LHCN-M2 (cell line): ENCODE measurements around the gene TTYH2. TPM values are rescaled to one million over a fixed set of nuclear protein-coding genes. Genes with fewer than 3 reads are reported as not detected.
"Not testable (repeated sequence)": the region's sequence is repeated elsewhere in the genome, so short reads cannot be mapped to it uniquely, and the experiment has no call there.

Experiments used
- DNase-seq: peaks from one replicate; pipeline ENCODE4 v3.0.0-alpha.2; 2012; ENCODE audit warnings: low read depth
- polyA plus RNA-seq: library from polyadenylated mRNA; unstranded; fragments of >200 nt; gene quantifications from one replicate; pipeline ENCODE4 v1.2.1, GENCODE V29; 2012; ENCODE audit warnings: missing spikeins
- total RNA-seq: library from RNA; depleted of rRNA; stranded (reverse); fragments of >200 nt; gene quantifications from 2 replicates; pipeline ENCODE4 v1.2.3, GENCODE V29; 2014; rRNA removed

TTYH2 gene, protein sequence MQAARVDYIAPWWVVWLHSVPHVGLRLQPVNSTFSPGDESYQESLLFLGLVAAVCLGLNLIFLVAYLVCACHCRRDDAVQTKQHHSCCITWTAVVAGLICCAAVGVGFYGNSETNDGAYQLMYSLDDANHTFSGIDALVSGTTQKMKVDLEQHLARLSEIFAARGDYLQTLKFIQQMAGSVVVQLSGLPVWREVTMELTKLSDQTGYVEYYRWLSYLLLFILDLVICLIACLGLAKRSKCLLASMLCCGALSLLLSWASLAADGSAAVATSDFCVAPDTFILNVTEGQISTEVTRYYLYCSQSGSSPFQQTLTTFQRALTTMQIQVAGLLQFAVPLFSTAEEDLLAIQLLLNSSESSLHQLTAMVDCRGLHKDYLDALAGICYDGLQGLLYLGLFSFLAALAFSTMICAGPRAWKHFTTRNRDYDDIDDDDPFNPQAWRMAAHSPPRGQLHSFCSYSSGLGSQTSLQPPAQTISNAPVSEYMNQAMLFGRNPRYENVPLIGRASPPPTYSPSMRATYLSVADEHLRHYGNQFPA
- total RNA-seq, result 1.1 and 1.9 TPM in 2 replicates
- 0.33 TPM for polyA plus RNA-seq

DNA sequence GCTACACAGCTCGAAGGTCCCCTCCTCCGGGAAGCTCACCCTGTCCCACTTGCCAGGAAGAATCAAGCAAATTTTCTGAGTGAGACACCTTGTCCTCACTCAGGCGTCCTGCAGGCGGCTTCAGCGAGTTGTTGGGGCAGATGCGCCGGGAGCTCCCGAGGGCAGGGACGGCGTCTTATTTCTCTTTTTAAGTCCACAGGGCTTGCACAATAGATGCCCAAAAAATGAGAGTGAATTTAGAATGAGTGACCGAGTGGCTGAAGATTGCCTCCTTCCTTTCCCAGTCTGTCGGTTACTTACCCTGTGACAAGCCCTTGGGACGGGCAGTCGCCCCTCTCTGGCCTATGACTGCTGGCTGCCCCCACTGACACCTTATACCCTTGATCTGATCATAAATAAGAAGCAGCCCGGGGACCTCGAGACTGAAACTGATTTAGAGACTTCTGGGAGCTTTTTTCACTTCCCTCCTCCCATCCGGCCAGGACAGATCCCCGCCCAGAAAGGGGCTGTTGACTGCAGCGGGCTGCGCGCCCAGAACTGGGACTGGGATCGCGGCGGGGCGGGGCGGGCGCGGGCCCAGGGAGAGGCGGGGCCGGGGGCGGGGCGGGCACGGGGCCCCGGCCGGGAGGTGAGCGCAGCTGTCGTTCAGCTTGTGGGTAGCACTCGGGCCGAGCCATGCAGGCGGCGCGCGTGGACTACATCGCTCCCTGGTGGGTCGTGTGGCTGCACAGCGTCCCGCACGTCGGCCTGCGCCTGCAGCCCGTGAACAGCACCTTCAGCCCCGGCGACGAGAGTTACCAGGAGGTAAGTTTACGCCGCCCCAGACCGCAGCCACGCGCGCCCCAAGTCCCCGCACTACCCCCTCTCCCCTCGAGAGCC, at the start of gene TTYH2:
TSS of gene TTYH2 (plus strand) at position 659 of the 879 bp plus-strand sequence. CDS start at position 676, 17 bp downstream.
- peak; percentile 86 for DNase-seq

DNA sequence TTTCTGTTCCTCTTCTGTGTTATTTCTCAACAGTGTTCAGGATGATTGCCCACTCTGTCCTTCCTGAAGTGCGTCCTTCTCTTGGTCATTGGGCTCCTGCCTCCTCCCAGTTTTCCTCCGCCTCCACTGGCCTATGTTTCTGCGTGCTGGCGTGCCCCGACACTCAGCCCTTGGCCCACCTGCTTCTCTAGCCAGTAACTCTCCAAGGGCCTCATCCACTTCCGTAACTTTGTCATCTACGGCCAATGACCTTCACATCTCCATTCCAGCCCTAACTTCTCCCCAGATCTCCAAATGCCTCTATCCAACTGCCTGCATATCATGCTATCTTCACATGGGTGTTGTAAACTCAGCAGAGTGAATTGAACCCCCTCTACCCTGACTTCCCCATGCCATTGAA, 49.5 kb upstream of the TTYH2 start:
- DNase-seq, result no peak

DNA sequence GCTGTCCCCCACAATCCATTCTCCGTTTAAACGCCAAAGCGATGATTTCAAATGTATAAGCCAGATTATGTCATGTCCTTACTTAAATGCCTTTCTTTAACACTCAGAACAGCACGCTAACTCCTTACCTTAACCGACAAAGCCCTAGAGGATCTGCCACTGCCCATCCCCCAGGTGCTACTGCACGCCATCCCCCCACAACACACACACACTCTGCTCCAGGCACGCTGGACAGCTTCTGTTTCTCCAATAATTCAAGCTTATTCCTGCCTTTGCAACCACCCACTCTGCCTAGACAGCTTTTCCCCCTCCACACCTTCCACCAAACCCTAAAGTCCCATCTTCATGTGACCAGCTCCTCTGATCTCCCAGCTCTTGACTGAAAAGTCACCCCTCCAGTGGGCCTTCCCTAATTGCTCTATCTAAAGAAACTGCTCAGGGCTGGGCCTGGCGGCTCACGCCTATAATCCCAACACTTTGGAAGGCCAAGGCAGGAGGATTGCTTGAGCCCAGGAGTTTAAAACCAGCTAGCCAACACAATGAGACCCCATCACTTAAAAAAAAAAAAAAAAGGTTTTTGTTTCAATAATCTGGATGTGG, 48.8 kb upstream of the TTYH2 start:
- no peak for DNase-seq

DNA sequence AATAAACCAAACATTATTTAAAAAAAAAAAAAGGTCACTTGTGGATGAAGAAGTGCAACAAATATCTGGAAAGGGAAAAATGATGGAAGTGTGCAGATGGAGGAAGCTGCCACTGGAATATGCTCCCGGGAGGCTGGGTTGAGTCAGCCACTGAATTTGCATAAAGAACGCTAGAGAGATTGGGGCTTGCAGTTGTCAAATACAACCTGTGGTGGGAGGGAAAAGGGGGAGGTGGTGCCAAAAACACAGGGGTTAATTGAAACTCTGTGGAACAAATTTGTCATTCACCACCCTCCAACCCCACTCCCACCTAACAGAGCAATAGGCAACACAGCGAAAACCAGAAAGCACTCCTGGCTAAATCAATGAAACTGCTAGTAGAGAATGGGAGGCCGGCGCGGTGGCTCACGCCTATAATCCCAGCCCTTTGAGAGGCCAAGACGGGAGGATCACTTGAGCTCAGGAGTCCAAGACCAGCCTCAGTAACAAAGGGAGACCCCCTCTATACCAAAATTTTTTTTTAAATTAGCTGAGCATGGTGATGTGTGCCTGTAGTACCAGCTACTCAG, 47.5 kb upstream of the TTYH2 start:
- no peak for DNase-seq

DNA sequence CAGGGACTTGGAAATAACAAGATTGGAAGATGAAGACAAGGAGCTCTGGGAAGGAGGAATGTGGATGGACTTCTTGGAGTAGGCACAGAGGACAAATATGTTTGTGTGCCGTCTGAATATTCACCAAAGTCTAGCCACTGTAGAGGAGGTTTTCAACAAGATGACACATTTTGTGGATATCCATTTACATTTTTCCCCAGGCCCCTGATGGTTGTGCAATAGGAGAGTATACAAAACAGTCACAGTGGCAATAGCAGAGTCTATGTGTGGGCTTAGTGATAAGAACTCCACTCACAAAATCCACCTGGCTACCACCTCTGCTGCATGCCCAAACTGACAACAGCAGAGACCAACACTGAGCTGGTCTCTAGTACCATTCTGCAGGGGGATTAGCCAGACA, 42.4 kb upstream of the TTYH2 start:
- DNase-seq, result no peak

DNA sequence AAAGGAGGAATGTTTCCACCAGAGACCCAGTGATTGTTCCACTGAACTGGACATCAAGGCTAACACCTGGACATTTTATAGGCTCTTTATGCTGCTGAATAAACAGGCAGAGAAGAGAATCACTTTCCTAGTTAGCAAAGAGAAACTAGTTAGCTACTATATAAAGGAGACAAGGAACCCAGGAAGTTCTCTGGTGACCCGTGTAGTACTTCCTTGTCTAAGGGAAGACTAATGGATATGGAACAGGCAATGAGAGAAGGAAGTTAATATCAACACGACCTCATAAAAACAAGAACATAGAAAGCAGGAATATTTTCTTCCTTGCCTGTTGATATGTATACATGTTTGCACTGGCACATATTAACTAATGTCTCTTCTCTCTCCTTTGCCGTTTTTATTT, 40.7 kb upstream of the TTYH2 start:
- no peak for DNase-seq

DNA sequence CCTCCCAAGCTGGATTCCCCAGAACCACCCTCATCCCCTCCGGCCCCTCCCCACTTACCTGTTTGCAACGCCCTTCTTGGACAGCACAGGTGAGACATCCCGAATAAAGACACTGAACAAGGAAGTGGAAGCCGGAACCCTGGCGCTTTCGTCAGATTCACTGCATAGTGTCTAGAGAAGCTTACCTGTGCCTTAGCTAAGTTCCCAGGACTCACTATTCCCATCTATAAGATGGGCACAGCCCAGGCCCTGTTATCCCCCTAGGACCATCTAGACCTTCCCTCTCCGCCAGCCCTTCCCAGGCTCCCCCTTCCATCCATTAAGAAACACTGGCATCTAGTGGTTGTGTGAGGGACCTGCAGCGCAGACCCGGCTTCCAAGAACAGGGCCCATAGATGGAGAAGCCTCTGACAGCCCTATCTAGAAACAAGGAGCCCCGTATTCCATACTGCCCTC, 36.8 kb upstream of the TTYH2 start:
- peak; percentile 55 for DNase-seq

DNA sequence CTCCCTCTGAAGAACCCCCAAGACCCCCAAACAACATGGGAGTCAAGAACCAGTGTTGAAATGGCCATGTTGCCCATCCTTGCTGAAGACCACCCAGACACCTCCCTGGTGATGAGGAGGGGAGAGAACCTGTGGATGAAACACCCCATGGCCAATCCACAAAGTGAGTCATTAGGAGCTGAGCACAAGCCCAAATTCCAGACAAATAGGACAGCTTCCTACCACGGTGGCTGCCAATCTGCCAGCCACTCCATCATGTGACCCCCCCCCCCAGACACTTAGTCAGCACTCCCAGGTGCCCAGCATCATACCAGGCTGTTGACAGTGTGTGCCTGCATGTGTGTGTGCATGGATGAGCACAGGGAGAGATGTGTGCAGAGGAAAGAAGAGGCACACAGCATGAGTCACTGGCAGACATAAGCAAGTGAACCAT, 36.3 kb upstream of the TTYH2 start:
- DNase-seq, result peak; percentile 47

DNA sequence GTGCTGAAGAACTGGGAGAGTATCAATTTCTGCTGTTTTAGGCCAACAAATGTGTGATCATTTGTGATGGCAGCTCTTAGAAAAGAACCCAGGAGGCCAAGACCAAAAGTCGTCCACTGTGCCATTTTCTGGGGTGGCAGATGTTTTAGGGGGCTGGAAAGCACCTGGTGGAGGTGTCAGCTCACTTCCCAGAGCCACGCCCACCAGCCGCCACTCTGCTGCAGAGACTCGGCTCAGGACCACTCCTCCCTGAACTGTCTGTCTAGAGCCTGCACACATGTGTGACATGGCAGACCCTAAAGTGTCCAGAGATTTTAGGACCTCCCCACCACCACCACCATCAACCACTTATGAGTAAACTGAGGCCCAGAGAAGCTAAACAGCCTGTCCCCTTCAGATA, 33.8 kb upstream of the TTYH2 start:
- no peak for DNase-seq

DNA sequence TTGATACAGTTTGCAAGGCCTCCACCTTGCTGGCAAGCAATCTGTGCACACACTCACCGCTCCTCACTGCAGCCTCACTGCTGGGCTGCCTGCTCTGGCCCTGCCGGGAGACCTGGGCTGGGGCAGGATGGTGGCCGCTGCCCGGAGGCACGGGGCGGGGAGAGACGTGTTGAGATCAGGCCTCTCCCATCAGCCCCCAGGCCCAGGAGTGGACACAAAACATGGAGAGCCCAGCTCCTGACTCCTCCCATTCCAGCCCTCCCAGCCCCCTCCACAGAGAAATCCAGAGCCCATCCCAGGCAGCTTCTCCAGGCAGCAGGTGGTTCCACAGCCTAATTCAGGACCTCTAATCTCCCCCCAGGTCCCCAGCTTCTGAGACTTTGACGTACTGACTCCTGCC, 33.0 kb upstream of the TTYH2 start:
- no peak for DNase-seq

DNA sequence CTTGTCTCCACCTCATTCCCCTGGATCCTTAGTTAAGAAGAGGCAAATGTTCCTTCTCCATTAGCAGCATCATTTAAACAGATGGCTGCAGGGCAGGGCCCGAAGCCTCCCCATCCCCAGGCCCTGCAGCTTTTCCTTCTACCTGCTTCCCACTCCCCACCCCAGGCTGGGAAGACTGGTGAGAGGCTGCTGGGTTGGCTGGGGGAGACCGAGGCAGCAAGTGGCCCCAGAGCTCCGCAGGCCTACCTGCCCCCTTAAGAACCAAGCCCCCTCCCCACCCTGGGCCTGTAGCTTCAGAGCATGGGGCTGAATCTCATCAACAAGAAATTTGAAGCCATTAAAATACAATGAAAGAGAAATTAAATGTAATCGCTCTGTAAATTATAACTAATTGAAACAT, 32.0 kb upstream of the TTYH2 start:
- no peak for DNase-seq

DNA sequence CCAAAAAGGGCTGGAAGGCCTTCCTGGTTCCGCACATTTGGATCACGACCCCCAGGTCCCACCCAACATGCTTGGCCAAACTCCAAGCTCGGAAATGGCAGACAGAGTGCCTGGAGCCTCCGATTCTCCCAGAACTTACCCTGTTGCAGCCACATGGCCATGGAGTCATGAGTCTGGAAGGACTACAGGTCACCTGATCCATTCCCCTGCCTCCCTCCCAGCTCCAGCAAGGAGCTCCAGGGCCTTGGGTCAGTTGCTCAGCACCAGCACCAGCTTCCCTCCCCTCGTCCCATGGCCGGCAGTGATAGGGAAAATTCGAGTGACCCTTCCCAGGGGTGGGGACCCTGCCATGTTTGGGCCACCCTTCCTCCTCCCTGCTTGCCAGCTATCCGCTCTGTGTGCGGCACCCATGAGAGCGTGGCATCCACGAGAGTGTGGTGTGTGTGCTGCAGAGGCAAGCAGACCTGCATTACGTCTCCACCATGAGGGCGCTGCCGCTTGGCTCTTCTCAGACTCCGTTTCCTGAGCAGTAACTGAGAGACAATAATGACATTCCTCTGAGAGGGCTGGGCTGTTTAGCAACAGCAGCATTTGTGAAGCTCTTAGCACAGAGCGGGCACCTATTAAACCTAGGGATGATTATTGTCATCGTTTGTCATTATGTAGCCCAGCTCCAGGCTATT, 31.2 kb upstream of the TTYH2 start:
- DNase-seq, result no peak

DNA sequence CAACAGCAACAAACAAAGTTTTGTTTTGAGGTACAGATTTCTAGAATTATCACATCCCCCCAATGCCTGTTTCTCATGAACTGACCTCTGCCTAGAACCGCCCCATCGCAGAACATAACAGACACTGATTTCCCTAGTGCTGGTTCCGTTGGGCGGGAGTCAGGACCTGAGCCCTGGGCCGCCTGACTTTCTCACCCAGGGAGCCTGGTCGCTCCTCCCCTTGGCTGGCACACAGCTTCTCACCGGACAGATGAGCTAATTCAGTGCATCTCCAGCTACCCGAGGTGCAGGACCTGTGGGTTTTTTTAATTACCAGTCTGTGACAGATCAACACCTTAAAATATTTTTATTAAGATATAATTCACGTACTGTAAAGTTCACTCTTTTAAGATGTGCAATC, 30.0 kb upstream of the TTYH2 start:
- no peak for DNase-seq

DNA sequence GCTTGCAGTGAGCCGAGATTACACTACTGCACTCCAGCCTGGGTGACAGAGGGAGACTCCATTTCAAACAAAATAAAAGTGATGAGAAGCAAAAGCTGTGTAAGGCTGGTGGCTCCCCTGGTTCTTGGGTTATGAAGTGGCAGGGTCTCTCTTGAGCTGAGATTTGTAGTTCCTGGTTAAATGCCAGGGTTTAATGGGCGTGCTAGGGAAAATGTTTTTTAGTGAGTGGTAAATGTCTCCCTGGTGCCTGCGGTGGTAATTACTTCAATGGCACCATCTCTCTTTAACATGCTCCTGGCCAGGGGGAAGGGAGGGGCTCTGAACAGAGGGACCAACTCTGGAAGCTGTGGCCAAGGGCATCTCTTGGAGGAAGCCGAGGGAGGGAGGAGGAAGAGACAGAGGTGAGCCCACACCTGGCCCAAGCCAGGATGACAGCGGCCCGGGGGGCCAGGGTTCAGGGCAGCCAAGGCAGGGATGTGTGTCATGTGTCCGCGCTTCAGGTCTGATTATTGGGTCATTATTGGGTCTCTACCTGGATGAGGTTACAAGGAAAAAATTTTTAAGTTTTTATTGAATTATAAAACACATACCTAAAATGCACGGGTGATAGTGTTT, 27.7 kb upstream of the TTYH2 start:
- DNase-seq, result no peak

DNA sequence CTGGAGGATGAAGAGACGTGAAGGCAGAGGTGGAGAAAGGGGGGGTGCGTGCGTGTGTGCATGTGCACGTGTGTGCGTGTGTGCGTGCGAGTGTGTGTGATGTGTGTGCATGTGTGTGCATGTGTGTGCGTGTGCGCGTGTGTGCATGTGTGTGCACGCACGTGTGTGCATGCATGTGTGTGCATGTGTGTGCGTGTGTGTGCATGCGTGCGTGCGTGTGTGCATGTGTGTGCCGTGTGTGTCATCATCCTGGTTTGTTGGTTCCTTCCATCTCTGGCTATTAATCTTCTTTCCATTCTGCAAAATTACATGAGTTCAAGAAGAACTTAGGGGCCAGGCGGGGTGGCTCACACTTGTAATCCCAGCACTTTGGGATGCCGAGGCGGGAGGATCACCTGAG, 26.9 kb upstream of the TTYH2 start:
- DNase-seq, result no peak

DNA sequence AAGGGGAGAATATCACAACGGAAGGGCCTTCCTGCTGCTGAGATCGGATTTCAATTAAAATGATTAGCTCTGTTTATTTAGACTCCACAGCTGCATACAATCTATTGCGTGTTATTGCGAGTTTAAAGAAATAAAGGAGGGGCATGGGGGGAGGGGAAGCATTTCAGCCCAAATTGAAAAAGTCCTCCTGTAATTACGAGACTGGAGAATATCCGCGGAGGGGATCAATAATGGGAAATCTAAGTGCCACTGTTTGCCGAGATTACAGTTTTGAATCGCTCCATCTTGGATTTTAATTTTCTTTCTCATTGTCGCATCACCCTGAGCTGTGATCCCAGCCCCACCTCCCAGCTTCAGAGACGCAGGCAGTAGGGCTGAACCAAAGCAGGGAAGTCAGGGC, 25.6 kb upstream of the TTYH2 start:
- DNase-seq, result no peak

DNA sequence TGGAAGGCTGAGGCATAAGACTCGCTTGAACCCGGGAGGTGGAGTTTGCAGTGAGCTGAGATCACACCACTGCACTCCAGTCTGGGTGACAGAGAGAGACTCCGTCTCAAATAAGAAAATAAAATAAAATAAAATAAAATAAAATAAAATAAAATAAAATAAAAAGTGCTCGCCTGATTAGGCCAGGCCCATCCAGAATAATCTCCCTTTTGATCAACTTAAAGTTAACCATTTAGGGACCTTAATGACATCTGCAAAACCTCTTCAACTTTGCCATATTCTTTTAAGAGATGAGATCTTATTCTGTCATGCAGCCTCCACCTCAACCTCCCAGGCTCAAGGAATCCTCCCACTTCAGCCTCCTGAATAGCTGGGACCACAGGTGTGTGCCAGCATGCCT, 24.7 kb upstream of the TTYH2 start:
- DNase-seq, result not testable (repeated sequence)

DNA sequence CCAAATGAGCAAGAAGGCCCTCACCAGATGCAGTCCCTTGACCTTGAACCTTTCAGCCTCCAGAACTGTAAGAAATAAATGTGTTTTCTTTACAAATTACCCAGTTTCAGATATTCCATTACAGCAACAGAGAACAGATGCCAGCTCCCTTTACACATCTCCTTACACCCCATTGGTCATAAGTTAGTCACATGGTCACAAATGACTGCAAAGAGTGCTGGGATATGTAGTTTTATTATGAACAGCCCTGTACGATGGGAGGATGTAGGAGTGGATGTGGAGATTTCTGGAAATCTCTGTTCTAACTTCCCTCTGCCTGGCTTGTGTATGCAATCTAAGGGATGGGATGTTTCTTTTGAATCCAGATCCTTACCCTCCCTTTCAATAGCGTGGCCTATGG, 23.2 kb upstream of the TTYH2 start:
- peak; percentile 68 for DNase-seq

DNA sequence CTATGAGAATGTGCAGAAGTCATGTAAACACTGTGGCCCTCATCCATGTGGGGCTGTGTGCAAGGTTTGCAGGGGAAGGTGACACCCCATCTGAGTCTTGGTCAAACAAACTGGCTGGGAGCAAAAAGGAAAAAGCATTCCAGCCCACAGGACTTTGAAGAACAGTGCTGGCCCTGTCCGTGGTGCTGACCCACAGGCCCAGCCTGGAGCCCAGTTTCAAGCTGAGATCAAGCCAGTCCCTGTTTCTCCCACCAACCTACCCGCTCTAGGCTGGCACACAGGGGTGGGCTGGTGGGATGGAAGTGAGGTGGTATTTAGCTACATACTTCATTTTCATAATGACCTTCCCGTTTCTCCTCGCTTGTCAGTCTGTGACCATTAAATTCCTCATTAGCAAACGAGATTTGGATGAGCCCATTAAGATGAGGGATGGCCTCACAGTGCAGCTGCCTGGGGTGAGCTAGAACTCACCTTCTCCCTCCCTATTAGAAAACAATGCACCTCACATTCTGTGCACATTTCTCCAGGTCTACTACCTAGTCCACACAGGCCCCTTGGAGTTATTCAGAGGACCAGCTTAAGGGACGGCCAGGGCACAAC, 22.5 kb upstream of the TTYH2 start:
- peak; percentile 32 for DNase-seq
